IPS-18a (cell line): Measurements from ENCODE around the gene UMODL1.

Source experiments
- H3K27ac ChIP-seq: one replicate; pipeline ENCODE4 v1.5.1; 2013; ENCODE audit warnings: low read length
- H3K27me3 ChIP-seq: one replicate; pipeline ENCODE4 v1.6.1; 2013; ENCODE audit warnings: mild to moderate bottlenecking, low read length; ENCODE audit not compliant: control insufficient read depth, insufficient read depth
- H3K36me3 ChIP-seq: one replicate; pipeline ENCODE4 v1.6.1; 2013; ENCODE audit warnings: low read depth, low read length; ENCODE audit not compliant: control insufficient read depth
- H3K4me1 ChIP-seq: one replicate; pipeline ENCODE4 v1.6.1; 2013; ENCODE audit warnings: low read depth, low read length; ENCODE audit not compliant: control insufficient read depth
- H3K4me3 ChIP-seq: one replicate; pipeline ENCODE4 v1.5.1; 2013; ENCODE audit warnings: low read length
- H3K9ac ChIP-seq: one replicate; pipeline ENCODE4 v1.6.1; 2013; ENCODE audit warnings: mild to moderate bottlenecking, low read length, moderate library complexity
- H3K9me3 ChIP-seq: one replicate; pipeline ENCODE4 v1.6.1; 2013; ENCODE audit warnings: low read depth, low read length; ENCODE audit not compliant: control insufficient read depth

The UMODL1 gene

GRCh38 chr21:42162831-42163510 is 91.9 kb downstream of the UMODL1 start:
- Histone ChIP-seq H3K9ac (no peak overlapping the region), H3K27me3 (no peaks in the 10 kb centered on the region), H3K9me3 (no peaks in the 10 kb centered on the region), H3K4me3 (no peak overlapping the region), H3K4me1 (peaks cover 4% of the 10 kb centered on the region), H3K27ac (no peak overlapping the region), H3K36me3 (no peaks in the 10 kb centered on the region)

GRCh38 chr21:42163511-42163863 is 92.4 kb downstream of the UMODL1 start:
- Histone ChIP-seq H3K27ac (no peak overlapping the region), H3K4me3 (no peak overlapping the region), H3K4me1 (peaks cover 4% of the 10 kb centered on the region)

GRCh38 chr21:42164064-42164789 is 93.1 kb downstream of the UMODL1 start:
- Histone ChIP-seq H3K4me1 (peaks cover 4% of the 10 kb centered on the region), H3K9ac (no peak overlapping the region), H3K4me3 (no peak overlapping the region), H3K27me3 (no peaks in the 10 kb centered on the region), H3K9me3 (no peaks in the 10 kb centered on the region), H3K27ac (no peak overlapping the region), H3K36me3 (no peaks in the 10 kb centered on the region)

More at GRCh38 chr21:42163511-42163863, 92.4 kb downstream of the UMODL1 start:
- Histone ChIP-seq H3K9me3 (no peaks in the 10 kb centered on the region), H3K27me3 (no peaks in the 10 kb centered on the region), H3K9ac (no peak overlapping the region), H3K36me3 (no peaks in the 10 kb centered on the region)

GRCh38 chr21:42164818-42165217 is 93.7 kb downstream of the UMODL1 start:
- Histone ChIP-seq H3K9me3 (no peaks in the 10 kb centered on the region), H3K27me3 (no peaks in the 10 kb centered on the region), H3K36me3 (no peaks in the 10 kb centered on the region), H3K4me1 (peaks cover 4% of the 10 kb centered on the region), H3K4me3 (no peak overlapping the region), H3K27ac (no peak overlapping the region), H3K9ac (no peak overlapping the region)

- Histone ChIP-seq H3K9ac (no peak overlapping the region), H3K9me3 (no peaks in the 10 kb centered on the region), H3K36me3 (no peaks in the 10 kb centered on the region), H3K27ac (no peak overlapping the region), H3K27me3 (no peaks in the 10 kb centered on the region), H3K4me3 (no peak overlapping the region), H3K4me1 (peaks cover 4% of the 10 kb centered on the region)
These were observed 94.8 kb downstream of the UMODL1 start for GRCh38 chr21:42165901-42166300.

- no peaks in the 10 kb centered on the region for H3K36me3 ChIP-seq
- no peaks in the 10 kb centered on the region for H3K9me3 ChIP-seq
- no peaks in the 10 kb centered on the region for H3K4me1 ChIP-seq
- H3K27ac ChIP-seq, result no peak overlapping the region
- no peaks in the 10 kb centered on the region for H3K27me3 ChIP-seq
- H3K4me3 ChIP-seq, result no peak overlapping the region
- H3K9ac ChIP-seq, result no peak overlapping the region
These were observed 98.6 kb downstream of the UMODL1 start for GRCh38 chr21:42169758-42170157.

GRCh38 chr21:42171091-42172053 is 100.3 kb downstream of the UMODL1 start:
- no peaks in the 10 kb centered on the region for H3K4me1 ChIP-seq
- no peaks in the 10 kb centered on the region for H3K36me3 ChIP-seq
- no peak overlapping the region for H3K4me3 ChIP-seq
- H3K27ac ChIP-seq, result no peak overlapping the region
- H3K27me3 ChIP-seq, result no peaks in the 10 kb centered on the region
- H3K9ac ChIP-seq, result no peak overlapping the region
- H3K9me3 ChIP-seq, result no peaks in the 10 kb centered on the region

- Histone ChIP-seq H3K4me1 (no peaks in the 10 kb centered on the region), H3K36me3 (no peaks in the 10 kb centered on the region)
These were observed 101.7 kb downstream of the UMODL1 start for GRCh38 chr21:42172596-42173483.

GRCh38 chr21:42174173-42174572 is 103.1 kb downstream of the UMODL1 start:
- H3K9ac ChIP-seq, result no peak overlapping the region
- no peaks in the 10 kb centered on the region for H3K27me3 ChIP-seq
- no peak overlapping the region for H3K4me3 ChIP-seq
- H3K4me1 ChIP-seq, result no peaks in the 10 kb centered on the region
- H3K9me3 ChIP-seq, result no peaks in the 10 kb centered on the region
- H3K36me3 ChIP-seq, result no peaks in the 10 kb centered on the region
- H3K27ac ChIP-seq, result no peak overlapping the region

More at GRCh38 chr21:42172596-42173483, 101.7 kb downstream of the UMODL1 start:
- H3K4me3 ChIP-seq, result no peak overlapping the region
- no peaks in the 10 kb centered on the region for H3K27me3 ChIP-seq
- no peak overlapping the region for H3K9ac ChIP-seq
- H3K9me3 ChIP-seq, result no peaks in the 10 kb centered on the region
- H3K27ac ChIP-seq, result no peak overlapping the region

GRCh38 chr21:42175110-42175710 is 104.1 kb downstream of the UMODL1 start:
- no peak overlapping the region for H3K27ac ChIP-seq
- no peaks in the 10 kb centered on the region for H3K9me3 ChIP-seq
- no peaks in the 10 kb centered on the region for H3K27me3 ChIP-seq
- no peaks in the 10 kb centered on the region for H3K36me3 ChIP-seq
- no peak overlapping the region for H3K9ac ChIP-seq
- H3K4me3 ChIP-seq, result no peak overlapping the region
- no peaks in the 10 kb centered on the region for H3K4me1 ChIP-seq
